Measurements from ENCODE around the gene ALDH1L1. TPM values are rescaled to one million over a fixed set of nuclear protein-coding genes. Genes with fewer than 3 reads are reported as not detected.

Gene ALDH1L1
- total and polyA plus RNA-seq, 9 of the 15 experiments (the other 6 are each of a cell fraction or from before 2014, with no cell fraction given) = 0.06 to 1.9 (median 0.57) TPM; not detected in 1

- H3K36me3 ChIP-seq (ENCODE audit: control insufficient read depth, insufficient read depth, low read length) = no peaks in the 10 kb centered on the region
- no peak overlapping the region for H3K4me2 ChIP-seq (ENCODE audit: insufficient read depth, low read length)
- H3K4me1 ChIP-seq (replicated peaks in 1 of 2; ENCODE audit: control insufficient read depth in 2 of 2, insufficient read depth in 2 of 2, low read length in 2 of 2) = peaks cover 0 to 10% of the 10 kb centered on the region in 2 experiments; a peak in 2 of 5 replicates
- POLR2A ChIA-PET = no interaction called here
- H2AFZ ChIP-seq (ENCODE audit: low read depth, low read length) = peak overlapping the region; percentile 2; the same call in 1 of the 2 replicates
- H3K27me3 ChIP-seq (ENCODE audit: control insufficient read depth in 2 of 2, insufficient read depth in 2 of 2, low read length in 2 of 2) = peaks cover 0 to 25% of the 10 kb centered on the region in 2 experiments; a peak in 3 of 5 replicates
- intact Hi-C loops (cut with micrococcal nuclease) = no loop called here
- BruUV-seq (replicated peaks) = no TSS peak
- no peaks in the 10 kb centered on the region for H3K9me3 ChIP-seq (replicated peaks; ENCODE audit: control insufficient read depth, insufficient read depth, low read depth, low read length)
- H3K9me1 ChIP-seq (ENCODE audit: control insufficient read depth, insufficient read depth, low read length) = no peaks in the 10 kb centered on the region
- H3K79me2 ChIP-seq (ENCODE audit: control insufficient read depth, insufficient read depth, low read length) = no peaks in the 10 kb centered on the region
- FAIRE-seq (no peak), ATAC-seq (peak; percentile 57), DNase-seq (ENCODE audit: extremely low read depth in 1 of 4, low spot score in 3 of 4) (peak in 2 of 4 experiments; percentile 39 to 50)
- in situ Hi-C loops (cut with MboI) = no loop called here
- no peaks in the 10 kb centered on the region for H4K20me1 ChIP-seq (replicated peaks; ENCODE audit: control insufficient read depth, insufficient read depth, low read length)
- CTCF ChIA-PET (ENCODE audit: low intra/inter-chr PET ratio) = no interaction called here
- no peak overlapping the region for H3K9ac ChIP-seq (ENCODE audit: insufficient read depth in 1 of 2, low read depth in 2 of 2, low read length in 2 of 2)
- 1% methylated on average over 10 of the region's 11 CpGs for WGBS (ENCODE audit: insufficient coverage, low coverage, missing lambda C conversion rate)
- H3K27ac ChIP-seq (ENCODE audit: extremely low read depth, low read depth, low read length) = no peak overlapping the region
- H3K4me3 ChIP-seq = no peak overlapping the region
- TF ChIP-seq DACH1 (IDR thresholded peaks at IDR 0.05; ENCODE audit: partially characterized antibody) (peak; percentile 30), MBD2 (IDR thresholded peaks at IDR 0.05; ENCODE audit: borderline replicate concordance, low read depth) (no peak), ZNF583 (CRISPR knock-in tag; IDR thresholded peaks at IDR 0.05) (no peak), TFAP4 (CRISPR knock-in tag; IDR thresholded peaks at IDR 0.05; ENCODE audit: borderline replicate concordance) (peak; percentile 80), E4F1 (CRISPR knock-in tag; IDR thresholded peaks at IDR 0.05; ENCODE audit: borderline replicate concordance) (no peak), MGA (IDR thresholded peaks at IDR 0.05) (peak; percentile 69)
Observed at GRCh38 chr3:126208606-126209256, 28.3 kb upstream of the ALDH1L1 start.
